ENCODE data around the gene ZNF277. TPM values are rescaled to one million over a fixed set of nuclear protein-coding genes. Genes with fewer than 3 reads are reported as not detected.

The ZNF277 gene
- total RNA-seq, 6 donors from 2014 or later = 20.8 to 63.1 (median 34.8) TPM

- ATAC-seq (ENCODE audit: low FRiP score in 2 of 2) = no peak
- 90 to 93% methylated on average over 3 of the region's 3 CpGs for WGBS, 2 donors
- TF ChIP-seq POLR2AphosphoS5 (IDR thresholded peaks at IDR 0.05) (no peak), EP300 (IDR thresholded peaks at IDR 0.05) (no peak), POLR2A (IDR thresholded peaks at IDR 0.05) (no peak)
- H3K27ac ChIP-seq = no peak overlapping the region
- H3K27me3 ChIP-seq = no peaks in the 10 kb centered on the region
- DNase-seq = no peak
- no peaks in the 10 kb centered on the region for H3K36me3 ChIP-seq
- no peak overlapping the region for H3K4me3 ChIP-seq
- no peaks in the 10 kb centered on the region for H3K9me3 ChIP-seq
- peaks cover 6 to 31% (median 26%) of the 10 kb centered on the region in 4 donors for H3K4me1 ChIP-seq
Measured at GRCh38 chr7:112266141-112266540, 59.6 kb downstream of the ZNF277 start.

DNA sequence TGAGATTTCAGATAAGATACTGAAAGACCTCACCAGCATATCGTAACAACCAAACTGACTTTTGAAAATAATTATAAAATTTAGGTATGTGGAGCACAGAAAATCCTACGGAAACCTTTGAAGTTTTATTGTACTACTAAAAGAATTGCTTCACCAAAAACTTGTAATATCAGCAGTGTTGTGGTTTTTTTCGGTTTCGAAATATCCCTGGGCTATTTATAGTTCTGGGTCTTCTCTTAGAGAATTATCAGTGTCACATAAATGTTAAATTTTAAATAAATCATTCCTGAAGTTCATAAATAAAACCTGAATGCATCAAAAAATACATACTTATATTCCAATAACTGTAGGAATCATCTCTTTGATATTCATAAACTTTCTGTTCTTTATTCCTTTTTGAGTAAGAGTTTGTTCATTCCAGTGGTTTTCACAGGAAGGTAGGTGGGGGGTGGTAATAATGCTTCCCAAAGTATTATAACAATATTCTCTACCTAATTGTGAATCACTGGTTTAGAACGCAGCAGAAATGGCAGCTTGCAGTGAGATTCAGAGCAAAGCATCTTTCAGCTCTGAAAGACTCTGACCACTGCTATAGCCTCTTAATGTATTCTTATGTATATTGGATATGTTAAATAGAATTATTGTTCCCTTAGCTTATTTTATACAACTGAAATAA, 60.2 kb downstream of the ZNF277 start:
- WGBS, 2 donors = 52 to 61% methylated on average over 5 of the region's 5 CpGs
- Histone ChIP-seq H3K9me3 (no peaks in the 10 kb centered on the region), H3K4me1 (peaks cover 6 to 31% (median 26%) of the 10 kb centered on the region in 4 donors), H3K27ac (no peak overlapping the region), H3K4me3 (no peak overlapping the region), H3K36me3 (no peaks in the 10 kb centered on the region), H3K27me3 (no peaks in the 10 kb centered on the region)
- TF ChIP-seq POLR2A (IDR thresholded peaks at IDR 0.05) = no peak
- no peak for TF ChIP-seq POLR2AphosphoS5 (IDR thresholded peaks at IDR 0.05)
- TF ChIP-seq EP300 (IDR thresholded peaks at IDR 0.05) = no peak
- no peak for TF ChIP-seq CTCF (IDR thresholded peaks at IDR 0.05)
- DNase-seq (no peak), ATAC-seq (ENCODE audit: low FRiP score in 2 of 2) (peak in 1 of 2 donors; percentile 52)

- no peaks in the 10 kb centered on the region for H3K27me3 ChIP-seq
- no peaks in the 10 kb centered on the region for H3K36me3 ChIP-seq
- ATAC-seq (ENCODE audit: low FRiP score in 2 of 2) (no peak), DNase-seq (no peak)
- H3K4me1 ChIP-seq = peaks cover 6 to 29% (median 17%) of the 10 kb centered on the region in 4 donors
- H3K9me3 ChIP-seq = no peaks in the 10 kb centered on the region
- no peak overlapping the region for H3K4me3 ChIP-seq
- WGBS, 2 donors = 90 to 97% methylated on average over 1 of the region's 1 CpG
- no peak overlapping the region for H3K27ac ChIP-seq
- no peak for TF ChIP-seq CTCF (IDR thresholded peaks at IDR 0.05)
- no peak for TF ChIP-seq POLR2A (IDR thresholded peaks at IDR 0.05)
- TF ChIP-seq EP300 (IDR thresholded peaks at IDR 0.05) = no peak
- no peak for TF ChIP-seq POLR2AphosphoS5 (IDR thresholded peaks at IDR 0.05)
Measured at GRCh38 chr7:112267944-112268691, 61.6 kb downstream of the ZNF277 start.

GRCh38 chr7:112271162-112271561, 64.7 kb downstream of the ZNF277 start:
- H3K36me3 ChIP-seq = no peaks in the 10 kb centered on the region
- no peak for TF ChIP-seq CTCF (IDR thresholded peaks at IDR 0.05)
- TF ChIP-seq POLR2AphosphoS5 (IDR thresholded peaks at IDR 0.05) = no peak
- no peak for TF ChIP-seq EP300 (IDR thresholded peaks at IDR 0.05)
- no peak for TF ChIP-seq POLR2A (IDR thresholded peaks at IDR 0.05)
- ATAC-seq (ENCODE audit: low FRiP score in 2 of 2) = no peak
- H3K4me3 ChIP-seq = no peak overlapping the region
- no peak overlapping the region for H3K27ac ChIP-seq
- peaks cover 6 to 17% (median 9%) of the 10 kb centered on the region in 4 donors for H3K4me1 ChIP-seq
- no peak for DNase-seq
- H3K9me3 ChIP-seq = no peaks in the 10 kb centered on the region
- 57 to 63% methylated on average over 2 of the region's 2 CpGs for WGBS, 2 donors
- no peaks in the 10 kb centered on the region for H3K27me3 ChIP-seq

- DNase-seq = peak in 1 of 2 donors; percentile 53
- H3K27ac ChIP-seq = no peak overlapping the region
- peak in 1 of 2 donors; percentile 66 for ATAC-seq (ENCODE audit: low FRiP score in 2 of 2)
- no peaks in the 10 kb centered on the region for H3K27me3 ChIP-seq
- peaks cover 0 to 6% (median 0%) of the 10 kb centered on the region in 4 donors for H3K4me1 ChIP-seq
- WGBS, 2 donors = 58 to 75% methylated on average over 4 to 7 of the region's 7 CpGs
- TF ChIP-seq EP300 (IDR thresholded peaks at IDR 0.05) (no peak), POLR2AphosphoS5 (IDR thresholded peaks at IDR 0.05) (no peak), POLR2A (IDR thresholded peaks at IDR 0.05) (no peak), CTCF (IDR thresholded peaks at IDR 0.05) (no peak)
- H3K4me3 ChIP-seq = no peak overlapping the region
- H3K36me3 ChIP-seq = no peaks in the 10 kb centered on the region
- H3K9me3 ChIP-seq = no peaks in the 10 kb centered on the region
Measured at GRCh38 chr7:112272921-112273561, 66.5 kb downstream of the ZNF277 start.
